T47D (cell line): ENCODE data around the gene STN1.

Experiments
- DNase-seq, 2 experiments: peaks; one replicate each; pipeline versions ENCODE4 v3.0.0 to v3.0.0-alpha.2; 2011 to 2012; ENCODE audit warnings: low read depth in 1 of 2, low spot score in 1 of 2
- JUND ChIP-seq: IDR thresholded peaks from 2 replicates; pipeline ENCODE4 v1.6.1; 2012; ENCODE audit warnings: low read depth
- in situ Hi-C: cut with HindIII; loops from 2 replicates; pipeline ENCODE4 v1.10.0; 2016; ENCODE audit warnings: low sequenced_read_pairs, low pct_unique_long_range_greater_than_20kb

STN1 gene

GRCh38 chr10:103918053-103918846 lies at the start of gene STN1:
Gene STN1 (minus strand): TSS chr10:103918184. CDS start chr10:103917594, 590 bp downstream.
- TF ChIP-seq JUND: no peak
- in situ Hi-C loops: no loop called here
- DNase-seq: peak; percentile 71 to 94

GRCh38 chr10:103967448-103968071 lies 49.6 kb upstream of the STN1 start:
- no peak for TF ChIP-seq JUND
- in situ Hi-C loops: no loop called here
- DNase-seq: peak; percentile 13 to 23

- peak; percentile 69 to 85 for DNase-seq
- TF ChIP-seq JUND: no peak
- in situ Hi-C loops: no loop called here
These were observed 48.9 kb upstream of the STN1 start, which contains the start of gene SLK for GRCh38 chr10:103966671-103967447. Gene SLK (plus strand): TSS chr10:103967140. CDS start chr10:103967746, 606 bp downstream.

GRCh38 chr10:103960103-103960502 lies 42.1 kb upstream of the STN1 start:
- TF ChIP-seq JUND: no peak
- in situ Hi-C loops: no loop called here
- no peak for DNase-seq

- TF ChIP-seq JUND: no peak
- in situ Hi-C loops: no loop called here
- DNase-seq: no peak
These were observed 41.0 kb upstream of the STN1 start for GRCh38 chr10:103958996-103959395.

GRCh38 chr10:103954543-103954942 lies 36.6 kb upstream of the STN1 start:
- in situ Hi-C loops: no loop called here
- no peak for TF ChIP-seq JUND
- no peak for DNase-seq

- DNase-seq: peak in 1 of 2 experiments; percentile 12
- no peak for TF ChIP-seq JUND
- in situ Hi-C loops: no loop called here
These were observed 34.0 kb upstream of the STN1 start for GRCh38 chr10:103951942-103952341.

GRCh38 chr10:103951183-103951582 lies 33.2 kb upstream of the STN1 start:
- DNase-seq: no peak
- in situ Hi-C loops: no loop called here
- no peak for TF ChIP-seq JUND

- in situ Hi-C loops: no loop called here
- DNase-seq: no peak
- TF ChIP-seq JUND: no peak
These were observed 31.7 kb upstream of the STN1 start for GRCh38 chr10:103949728-103950127.

- TF ChIP-seq JUND: no peak
- in situ Hi-C loops: no loop called here
- DNase-seq: no peak
These were observed 30.0 kb upstream of the STN1 start for GRCh38 chr10:103947799-103948516.

GRCh38 chr10:103942866-103943265 lies 24.9 kb upstream of the STN1 start:
- no peak for DNase-seq
- in situ Hi-C loops: no loop called here
- TF ChIP-seq JUND: no peak

- in situ Hi-C loops: no loop called here
- TF ChIP-seq JUND: no peak
- DNase-seq: no peak
These were observed 23.8 kb upstream of the STN1 start for GRCh38 chr10:103941801-103942200.

- DNase-seq: no peak
- in situ Hi-C loops: no loop called here
- no peak for TF ChIP-seq JUND
These were observed 21.5 kb upstream of the STN1 start for GRCh38 chr10:103939522-103939921.
